Esophagus squamous epithelium (tissue), 5 donors: ENCODE data around the gene LRRC8C. TPM values are rescaled to one million over a fixed set of nuclear protein-coding genes. Genes with fewer than 3 reads are reported as not detected.

Source experiments
- DNase-seq: peaks from one replicate; lab custom pipeline; 2025; lab: John Stamatoyannopoulos, UW
- H3K27ac ChIP-seq, 4 donors: fragments of 200-600 bp; sonication (generic); one replicate each; pipeline ENCODE4 v1.5.1; 2016 to 2019; ENCODE audit warnings: mild to moderate bottlenecking in 1 of 4
- H3K27me3 ChIP-seq, 4 donors: fragments of 200-600 bp; sonication (generic); 1 replicate in 3 of 4; 2 replicates in 1 of 4; pipeline versions ENCODE4 v1.5.1 to v1.6.0; 2017 to 2021; ENCODE audit warnings: antibody characterized with exemption in 1 of 4
- H3K36me3 ChIP-seq, 3 donors: fragments of 200-600 bp; sonication (generic); one replicate each; pipeline ENCODE4 v1.5.1; 2016 to 2019
- H3K4me1 ChIP-seq, 3 donors: fragments of 200-600 bp; sonication (generic); one replicate each; pipeline ENCODE4 v1.5.1; 2017 to 2019
- H3K4me3 ChIP-seq, 4 donors: fragments of 200-600 bp; sonication (generic); 1 replicate in 3 of 4; 2 replicates in 1 of 4; pipeline ENCODE4 v1.5.1; 2016 to 2019; ENCODE audit warnings: mild to moderate bottlenecking in 2 of 4, moderate library complexity in 1 of 4
- H3K9me3 ChIP-seq, 3 donors: fragments of 200-600 bp; sonication (generic); one replicate each; pipeline ENCODE4 v1.5.1; 2016 to 2019
- POLR2A ChIP-seq, 4 donors: fragments of 450-650 bp; IDR thresholded peaks; one replicate each; pipeline ENCODE4 v1.6.1; 2017; ENCODE audit warnings: antibody characterized with exemption in 4 of 4, mild to moderate bottlenecking in 4 of 4, moderate library complexity in 3 of 4
- WGBS, 2 donors: methylation state at CpG; one replicate each; pipeline ENCODE4 v1.1.5; 2018; 5-methylcytosine and 5-hydroxymethylcytosine counted together
- intact Hi-C: fragments of 100-400 bp; cut with DNase I; formaldehyde crosslinking; loops from one replicate; pipeline ENCODE4 v1.15.0; 2022
- total RNA-seq, 4 donors: library from RNA; depleted of rRNA; stranded (reverse); fragments of >200 nt; gene quantifications; one replicate each; pipeline ENCODE4 v1.1.0, GENCODE V29; 2016
- TF ChIP-seq, protein P1 (sequence below), 6 experiments: fragments of 450-650 bp in 4 of 6; fragments of 200-600 bp in 2 of 6; sonication (generic) in 2 of 6; IDR thresholded peaks; one replicate each; pipeline ENCODE4 v1.5.1; 2016 to 2019; ENCODE audit warnings: antibody characterized with exemption in 6 of 6, mild to moderate bottlenecking in 4 of 6, moderate library complexity in 4 of 6
- donor health status: DM: yes; HTN: yes; CAD: no.

The LRRC8C gene
- total RNA-seq, 4 donors from 2014 or later: 1.4 to 5.0 (median 3.2) TPM

DNA sequence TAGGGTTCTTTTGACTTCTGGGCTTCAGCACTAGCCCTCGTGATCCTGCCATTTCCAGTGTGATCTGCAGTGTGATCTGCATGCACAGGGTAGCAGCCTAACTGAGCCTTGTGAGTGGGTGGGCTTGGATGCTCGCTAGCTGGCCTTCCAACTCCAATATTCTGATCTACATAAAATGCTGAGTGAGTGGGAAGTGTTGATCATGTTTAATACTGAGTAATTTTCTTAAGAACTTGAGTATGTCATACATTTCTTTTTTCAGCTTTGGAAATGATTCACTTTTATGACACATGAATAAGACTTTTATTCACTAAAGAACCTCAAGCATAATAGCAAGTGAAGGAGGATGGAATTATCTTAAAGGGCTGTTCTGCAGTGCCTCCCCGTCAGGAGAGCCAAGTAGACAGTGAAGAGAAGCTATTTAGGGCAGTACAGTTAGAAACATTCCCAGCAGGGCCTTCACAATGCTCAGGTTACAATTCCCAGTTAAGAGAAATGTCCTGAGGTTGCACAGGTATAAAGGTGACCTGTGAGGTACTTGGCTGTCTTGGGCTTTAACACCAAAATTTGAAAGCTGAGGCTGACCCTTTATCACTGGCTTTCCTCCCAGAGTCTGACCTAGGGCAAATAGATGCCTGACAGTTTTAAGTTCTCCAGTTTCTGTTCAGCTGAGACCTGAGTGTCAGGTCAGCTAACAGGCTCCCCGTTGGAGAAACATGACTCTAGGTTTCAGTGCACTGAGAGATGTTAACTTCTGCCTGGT lies 29.1 kb upstream of the LRRC8C start:
- no peak overlapping the region for H3K27ac ChIP-seq
- H3K36me3 ChIP-seq: no peaks in the 10 kb centered on the region
- peaks cover 0 to 48% (median 0%) of the 10 kb centered on the region in 3 donors for H3K4me1 ChIP-seq
- H3K9me3 ChIP-seq: no peaks in the 10 kb centered on the region
- H3K27me3 ChIP-seq: no peaks in the 10 kb centered on the region
- intact Hi-C loops: no loop called here
- H3K4me3 ChIP-seq: no peak overlapping the region
- 33 to 67% methylated on average over 4 of the region's 4 CpGs for WGBS, 2 donors
- DNase-seq: no peak
- no peak for TF ChIP-seq POLR2A (IDR thresholded peaks at IDR 0.05)
- TF ChIP-seq, protein P1, sequence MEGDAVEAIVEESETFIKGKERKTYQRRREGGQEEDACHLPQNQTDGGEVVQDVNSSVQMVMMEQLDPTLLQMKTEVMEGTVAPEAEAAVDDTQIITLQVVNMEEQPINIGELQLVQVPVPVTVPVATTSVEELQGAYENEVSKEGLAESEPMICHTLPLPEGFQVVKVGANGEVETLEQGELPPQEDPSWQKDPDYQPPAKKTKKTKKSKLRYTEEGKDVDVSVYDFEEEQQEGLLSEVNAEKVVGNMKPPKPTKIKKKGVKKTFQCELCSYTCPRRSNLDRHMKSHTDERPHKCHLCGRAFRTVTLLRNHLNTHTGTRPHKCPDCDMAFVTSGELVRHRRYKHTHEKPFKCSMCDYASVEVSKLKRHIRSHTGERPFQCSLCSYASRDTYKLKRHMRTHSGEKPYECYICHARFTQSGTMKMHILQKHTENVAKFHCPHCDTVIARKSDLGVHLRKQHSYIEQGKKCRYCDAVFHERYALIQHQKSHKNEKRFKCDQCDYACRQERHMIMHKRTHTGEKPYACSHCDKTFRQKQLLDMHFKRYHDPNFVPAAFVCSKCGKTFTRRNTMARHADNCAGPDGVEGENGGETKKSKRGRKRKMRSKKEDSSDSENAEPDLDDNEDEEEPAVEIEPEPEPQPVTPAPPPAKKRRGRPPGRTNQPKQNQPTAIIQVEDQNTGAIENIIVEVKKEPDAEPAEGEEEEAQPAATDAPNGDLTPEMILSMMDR (IDR thresholded peaks at IDR 0.05): no peak

DNA sequence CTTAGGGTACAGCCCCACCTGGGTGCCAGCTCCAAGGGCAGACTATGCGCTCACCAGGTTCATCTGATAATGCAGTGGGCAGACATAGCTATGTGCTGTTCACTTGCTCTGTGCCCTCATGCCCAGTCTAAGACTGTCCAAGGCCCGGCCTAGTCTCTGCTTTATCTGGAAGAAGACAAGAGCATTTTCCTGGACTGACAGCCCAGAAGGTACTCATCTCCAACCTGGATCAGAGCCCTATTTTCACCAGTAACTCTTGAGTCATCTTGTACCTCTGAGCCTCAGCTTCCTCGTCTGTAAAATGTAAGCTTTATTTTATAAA lies 28.5 kb upstream of the LRRC8C start:
- intact Hi-C loops: no loop called here
- Histone ChIP-seq H3K4me1 (peaks cover 2 to 54% (median 5%) of the 10 kb centered on the region in 3 donors), H3K9me3 (no peaks in the 10 kb centered on the region), H3K36me3 (no peaks in the 10 kb centered on the region), H3K27ac (no peak overlapping the region), H3K4me3 (no peak overlapping the region), H3K27me3 (no peaks in the 10 kb centered on the region)
- DNase-seq: no peak
- TF ChIP-seq POLR2A (IDR thresholded peaks at IDR 0.05): no peak
- TF ChIP-seq, protein P1 (IDR thresholded peaks at IDR 0.05): no peak
- WGBS, 2 donors: 30 to 52% methylated on average over 2 to 3 of the region's 3 CpGs

DNA sequence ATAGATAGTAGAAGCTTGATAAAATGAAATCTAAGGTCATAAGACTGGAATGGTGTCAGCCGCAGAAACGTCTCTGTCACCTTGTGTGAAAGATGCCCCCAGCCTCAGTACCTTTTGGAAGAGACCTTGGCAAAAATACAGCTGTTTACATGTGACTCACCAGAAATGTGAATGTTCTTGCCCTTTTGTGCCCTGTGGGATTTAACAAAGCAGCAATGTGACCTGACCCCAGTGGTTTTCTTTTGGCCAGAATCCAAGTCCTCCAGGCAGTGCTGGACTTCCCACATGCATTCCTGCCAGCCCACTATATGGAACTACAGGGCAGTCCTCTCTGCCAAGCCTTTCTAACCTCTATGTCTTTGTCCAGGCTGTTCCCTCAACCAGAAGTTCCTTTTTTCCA lies 27.2 kb upstream of the LRRC8C start:
- DNase-seq: no peak
- TF ChIP-seq, protein P1 (IDR thresholded peaks at IDR 0.05): no peak
- TF ChIP-seq POLR2A (IDR thresholded peaks at IDR 0.05): no peak
- Histone ChIP-seq H3K27ac (no peak overlapping the region), H3K27me3 (no peaks in the 10 kb centered on the region), H3K36me3 (no peaks in the 10 kb centered on the region), H3K4me3 (no peak overlapping the region), H3K9me3 (no peaks in the 10 kb centered on the region), H3K4me1 (peaks cover 7 to 67% (median 13%) of the 10 kb centered on the region in 3 donors)
- 70 to 77% methylated on average over 2 of the region's 2 CpGs for WGBS, 2 donors
- intact Hi-C loops: no loop called here

DNA sequence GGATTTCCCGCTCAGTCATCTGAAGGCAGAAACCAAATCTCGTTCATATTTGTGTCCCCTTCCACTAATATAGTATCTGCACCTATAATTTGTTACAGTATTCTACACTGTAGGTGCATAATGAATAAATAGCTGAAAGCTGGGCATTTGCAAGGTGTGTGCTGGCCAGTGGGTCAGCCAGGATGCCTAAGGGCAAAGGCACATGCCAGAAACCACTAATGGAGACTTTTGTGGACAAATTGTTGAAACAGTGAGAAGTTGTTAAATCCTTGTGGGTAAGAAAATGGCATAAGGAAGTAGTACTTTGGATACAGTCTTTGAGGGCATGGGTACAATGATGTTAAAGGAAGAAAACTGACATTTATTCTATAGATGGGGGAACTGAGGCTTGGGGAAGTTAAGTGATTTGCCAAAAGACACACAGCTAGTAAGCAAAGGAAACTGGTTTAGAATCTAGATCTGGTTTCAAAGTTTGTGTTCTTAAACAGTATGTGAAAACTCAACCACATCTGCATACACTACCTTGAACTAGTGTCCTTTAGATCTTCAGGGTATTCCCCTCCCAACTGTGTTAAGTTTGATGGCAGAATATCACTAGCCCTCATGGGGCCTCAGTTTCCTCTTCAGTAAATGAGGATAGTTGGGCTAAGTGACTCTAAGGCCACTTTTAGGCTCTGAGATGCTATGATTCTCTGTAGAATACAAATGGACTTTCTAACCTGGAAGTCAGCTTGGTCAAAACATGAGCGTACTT lies 26.5 kb upstream of the LRRC8C start:
- H3K4me3 ChIP-seq: no peak overlapping the region
- no peak for DNase-seq
- H3K9me3 ChIP-seq: no peaks in the 10 kb centered on the region
- WGBS, 2 donors: 93 to 96% methylated on average over 3 of the region's 3 CpGs
- intact Hi-C loops: no loop called here
- H3K36me3 ChIP-seq: no peaks in the 10 kb centered on the region
- no peak for TF ChIP-seq POLR2A (IDR thresholded peaks at IDR 0.05)
- TF ChIP-seq, protein P1 (IDR thresholded peaks at IDR 0.05): no peak
- H3K27ac ChIP-seq: no peak overlapping the region
- no peaks in the 10 kb centered on the region for H3K27me3 ChIP-seq
- peaks cover 7 to 68% (median 13%) of the 10 kb centered on the region in 3 donors for H3K4me1 ChIP-seq

DNA sequence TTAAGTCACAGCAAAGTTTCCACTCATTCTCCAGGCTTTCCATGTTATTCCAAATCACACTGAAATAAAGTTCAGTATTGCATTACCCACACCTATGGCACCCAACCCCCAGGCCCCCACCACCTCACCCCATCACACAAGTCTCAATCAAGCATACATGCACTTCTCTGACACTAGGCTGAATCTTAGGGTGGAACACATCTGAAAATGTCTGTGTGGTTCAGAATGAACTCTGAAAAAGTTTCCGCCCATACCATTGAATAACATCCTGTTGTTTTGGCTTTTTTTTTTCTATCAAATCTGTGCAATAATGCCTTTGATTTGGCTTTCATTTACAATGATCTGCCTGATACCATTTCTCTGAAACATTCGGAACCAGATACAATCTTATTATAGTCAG lies 25.8 kb upstream of the LRRC8C start:
- Histone ChIP-seq H3K4me3 (no peak overlapping the region), H3K36me3 (no peaks in the 10 kb centered on the region), H3K27me3 (no peaks in the 10 kb centered on the region), H3K27ac (peak overlapping the region in 1 of 4 donors; percentile 13), H3K9me3 (no peaks in the 10 kb centered on the region), H3K4me1 (peaks cover 7 to 68% (median 13%) of the 10 kb centered on the region in 3 donors)
- TF ChIP-seq, protein P1 (IDR thresholded peaks at IDR 0.05): no peak
- TF ChIP-seq POLR2A (IDR thresholded peaks at IDR 0.05): no peak
- WGBS, 2 donors: 72 to 73% methylated on average over 2 of the region's 2 CpGs
- intact Hi-C loops: no loop called here
- no peak for DNase-seq
